A549 (cell line): ENCODE measurements around the gene GORASP2. TPM values are rescaled to one million over a fixed set of nuclear protein-coding genes. Genes with fewer than 3 reads are reported as not detected.

Experiments used
- ATAC-seq, 2 experiments: fragments of 200-7000 bp in 1 of 2; fragments of >200 bp in 1 of 2; cut with Nextera tagmentation in 1 of 2; cut with Tn5 transposase in 1 of 2; 3 replicates each; pipeline versions ENCODE4 v1.8.0 to v1.9.1; 2018 to 2020; ENCODE audit warnings: mild to moderate bottlenecking in 1 of 2, moderate library complexity in 1 of 2
- CTCF ChIA-PET: fragments of 300-600 bp; sonication (Branson Sonifier 250); formaldehyde crosslinking; extraction: SDS; loops from one replicate; lab custom pipeline; 2021; ENCODE audit warnings: antibody characterized with exemption, inconsistent platforms; lab: Yijun Ruan, JAX
- POLR2A ChIA-PET: fragments of 350-600 bp; formaldehyde crosslinking; extraction: SDS; loops from one replicate; lab custom pipeline; 2021; ENCODE audit warnings: antibody characterized with exemption, inconsistent platforms; lab: Yijun Ruan, JAX
- DNase-seq, 2 experiments: peaks; one replicate each; pipeline versions ENCODE4 v3.0.0 to v3.0.0-alpha.2; 2011 to 2016; ENCODE audit warnings: low read depth in 1 of 2, low spot score in 1 of 2
- FAIRE-seq: peaks from 2 replicates; lab custom pipeline; 2011; peaks lifted over from hg19 to GRCh38; lab: Jason Lieb, UNC
- H3K27ac ChIP-seq, 2 experiments: fragments of >200 bp; sonication (Bioruptor Twin); formaldehyde crosslinking; 3 replicates each; pipeline ENCODE4 v1.5.1; 2016 to 2017
- H3K4me1 ChIP-seq: fragments of >200 bp; sonication (Bioruptor Twin); formaldehyde crosslinking; 3 replicates; pipeline ENCODE4 v1.6.1; 2016
- H3K4me2 ChIP-seq: fragments of >200 bp; sonication (Bioruptor Twin); formaldehyde crosslinking; 3 replicates; pipeline ENCODE4 v1.6.1; 2016
- H3K4me3 ChIP-seq: fragments of >200 bp; sonication (Bioruptor Twin); formaldehyde crosslinking; 3 replicates; pipeline ENCODE4 v1.5.1; 2016
- H3K9me3 ChIP-seq: fragments of >200 bp; sonication (Bioruptor Twin); formaldehyde crosslinking; 3 replicates; pipeline ENCODE4 v1.6.1; 2016
- BHLHE40 ChIP-seq: IDR thresholded peaks from 2 replicates; pipeline ENCODE4 v1.6.1; 2012; ENCODE audit warnings: low read depth, low read length, inconsistent platforms
- CHD4 ChIP-seq: fragments of 200-600 bp; sonication (generic); IDR thresholded peaks from 2 replicates; pipeline ENCODE4 v1.6.1; 2016; ENCODE audit warnings: antibody characterized with exemption, mild to moderate bottlenecking, borderline replicate concordance
- EHF ChIP-seq: fragments of 250-450 bp; sonication (Bioruptor Pico); IDR thresholded peaks from 2 replicates; pipeline ENCODE4 v1.5.0; 2020; ENCODE audit warnings: mild to moderate bottlenecking
- EHMT2 ChIP-seq: fragments of 200-600 bp; sonication (generic); IDR thresholded peaks from 2 replicates; pipeline ENCODE4 v1.6.1; 2016; ENCODE audit warnings: antibody characterized with exemption, low read depth, mild to moderate bottlenecking, moderate library complexity
- ESRRA ChIP-seq: fragments of 150-350 bp; IDR thresholded peaks from 2 replicates; pipeline ENCODE4 v1.6.1; 2014; ENCODE audit warnings: mild to moderate bottlenecking, low read length, borderline replicate concordance
- HDAC2 ChIP-seq: fragments of 200-600 bp; sonication (generic); IDR thresholded peaks from 2 replicates; pipeline ENCODE4 v1.6.1; 2016
- JUNB ChIP-seq: fragments of >200 bp; sonication (Bioruptor Twin); formaldehyde crosslinking; IDR thresholded peaks from 2 replicates; pipeline ENCODE4 v1.6.1; 2016
- KDM1A ChIP-seq: fragments of 200-600 bp; sonication (generic); IDR thresholded peaks from 2 replicates; pipeline ENCODE4 v1.6.1; 2016; ENCODE audit warnings: low read depth, mild to moderate bottlenecking
- KDM5A ChIP-seq: fragments of 200-600 bp; sonication (generic); IDR thresholded peaks from 2 replicates; pipeline ENCODE4 v1.6.1; 2016; ENCODE audit warnings: antibody characterized with exemption, mild to moderate bottlenecking
- MAFK ChIP-seq: fragments of 450-650 bp; IDR thresholded peaks from 2 replicates; pipeline ENCODE4 v1.6.1; 2014; ENCODE audit not compliant: partially characterized antibody
- MYC ChIP-seq: IDR thresholded peaks from 2 replicates; pipeline ENCODE4 v1.6.1; 2012; ENCODE audit warnings: mild to moderate bottlenecking, inconsistent platforms, low read length, improper control_type of control experiment, borderline replicate concordance
- NPAS2 ChIP-seq: fragments of 250-450 bp; sonication (Bioruptor Pico); IDR thresholded peaks from 2 replicates; pipeline ENCODE4 v1.8.0; 2022; ENCODE audit warnings: mild to moderate bottlenecking, moderate library complexity, borderline replicate concordance
- PHF8 ChIP-seq: fragments of 200-600 bp; sonication (generic); IDR thresholded peaks from 2 replicates; pipeline ENCODE4 v1.6.1; 2016; ENCODE audit warnings: low read depth, mild to moderate bottlenecking, antibody characterized with exemption, moderate library complexity, borderline replicate concordance
- POLR2A ChIP-seq: IDR thresholded peaks from 2 replicates; pipeline ENCODE4 v1.6.1; 2012; ENCODE audit warnings: mild to moderate bottlenecking, low read length
- RCOR1 ChIP-seq: fragments of 150-350 bp; IDR thresholded peaks from 2 replicates; pipeline ENCODE4 v1.6.1; 2014; ENCODE audit warnings: antibody characterized with exemption, low read length, low read depth
- RFX5 ChIP-seq: fragments of 450-650 bp; IDR thresholded peaks from 2 replicates; pipeline ENCODE4 v1.7.1; 2014; ENCODE audit warnings: antibody characterized with exemption, mild to moderate bottlenecking, moderate library complexity
- RNF2 ChIP-seq: fragments of 200-600 bp; sonication (generic); IDR thresholded peaks from 2 replicates; pipeline ENCODE4 v1.6.1; 2016; ENCODE audit warnings: low read depth, mild to moderate bottlenecking, antibody characterized with exemption, moderate library complexity, borderline replicate concordance
- SMC3 ChIP-seq: fragments of >200 bp; sonication (Bioruptor Twin); formaldehyde crosslinking; IDR thresholded peaks from 3 replicates; pipeline ENCODE4 v1.6.1; 2018; ENCODE audit warnings: inconsistent platforms
- SREBF2 ChIP-seq: fragments of 450-650 bp; IDR thresholded peaks from 2 replicates; pipeline ENCODE4 v1.6.1; 2014; ENCODE audit warnings: mild to moderate bottlenecking, moderate library complexity
- ZSCAN20 ChIP-seq: fragments of 250-450 bp; sonication (Bioruptor Pico); IDR thresholded peaks from 2 replicates; pipeline ENCODE4 v1.8.0; 2022; ENCODE audit warnings: mild to moderate bottlenecking, moderate library complexity
- WGBS: methylation state at CpG from one replicate; pipeline ENCODE4 v1.1.6; 2017; ENCODE audit errors: missing lambda C conversion rate; 5-methylcytosine and 5-hydroxymethylcytosine counted together
- polyA plus RNA-seq, 4 experiments: library from polyadenylated mRNA; depleted of rRNA in 3 of 4; stranded (reverse); fragments of >200 nt; fragmentation: RNase III in 1 of 4; extraction: RNeasy Plus Mini Kit Qiagen cat#74134 plus additional on column Dnase treatment in 1 of 4; gene quantifications; 2 replicates in 3 of 4; 3 replicates in 1 of 4; pipeline ENCODE4 v1.2.3, GENCODE V29; 2011 to 2017
- TF ChIP-seq, protein P1 (sequence below): fragments of 250-450 bp; sonication (Bioruptor Pico); IDR thresholded peaks from 2 replicates; pipeline ENCODE4 v1.5.0; 2021; ENCODE audit warnings: mild to moderate bottlenecking, moderate library complexity, borderline replicate concordance
- TF ChIP-seq, protein P2 (sequence below): IDR thresholded peaks from 2 replicates; pipeline ENCODE4 v1.6.1; 2012
- TF ChIP-seq, protein P3 (sequence below): fragments of 150-350 bp; IDR thresholded peaks from 2 replicates; pipeline ENCODE4 v1.6.1; 2014; ENCODE audit warnings: low read depth, mild to moderate bottlenecking, low read length

Gene GORASP2
- polyA plus RNA-seq, 2 of the 4 experiments (the other 2 are of a cell fraction) = 90.5 to 179 TPM

DNA sequence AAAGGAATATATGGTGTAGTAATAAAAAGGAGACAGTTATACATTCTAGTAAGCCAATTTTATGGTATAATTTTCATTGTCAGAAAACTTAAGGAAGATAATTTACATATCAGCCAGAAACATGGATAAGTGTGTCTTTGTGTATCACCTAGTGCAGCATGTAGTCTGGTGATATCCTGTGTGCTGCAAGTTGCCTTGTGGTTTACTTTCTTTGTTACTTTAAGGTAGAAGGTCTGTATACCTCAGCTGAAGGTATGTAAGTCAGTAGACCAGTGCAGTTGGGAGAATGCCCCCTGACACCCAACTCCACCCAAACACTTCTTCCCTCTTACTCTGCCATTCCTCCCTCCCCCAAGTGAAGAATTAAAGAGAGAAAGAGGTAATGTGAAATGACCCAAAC, 11.0 kb downstream of the GORASP2 start (continued):
- TF ChIP-seq CHD4 = no peak
- no peak for TF ChIP-seq ESRRA
- TF ChIP-seq PHF8 = no peak
- TF ChIP-seq, all 56 proteins: peak for 0

DNA sequence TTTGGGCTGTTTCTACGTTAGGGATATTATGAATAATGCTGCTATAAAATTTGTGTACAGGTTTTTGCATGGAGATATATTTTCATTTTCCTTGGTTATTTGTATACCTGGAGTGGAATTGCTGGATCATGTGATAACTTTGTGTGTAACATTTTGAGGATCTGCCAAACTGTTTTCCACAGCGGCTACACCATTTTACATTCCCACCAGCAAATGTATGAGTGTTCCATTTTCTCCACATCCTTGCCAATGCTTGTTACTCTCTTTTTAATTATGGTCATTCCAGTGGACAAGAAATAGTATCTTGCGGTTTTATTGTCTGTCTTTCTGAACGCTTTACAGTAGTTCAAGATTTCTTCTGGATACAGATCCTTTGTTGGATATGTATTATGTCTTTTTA, 13.6 kb downstream of the GORASP2 start:
- POLR2A ChIA-PET = interaction anchor here (1.9 kb wide), 1 partner anchor 14 kb away, joined by 5 read pairs; the partner anchor contains the start of gene GORASP2
- FAIRE-seq = no peak

DNA sequence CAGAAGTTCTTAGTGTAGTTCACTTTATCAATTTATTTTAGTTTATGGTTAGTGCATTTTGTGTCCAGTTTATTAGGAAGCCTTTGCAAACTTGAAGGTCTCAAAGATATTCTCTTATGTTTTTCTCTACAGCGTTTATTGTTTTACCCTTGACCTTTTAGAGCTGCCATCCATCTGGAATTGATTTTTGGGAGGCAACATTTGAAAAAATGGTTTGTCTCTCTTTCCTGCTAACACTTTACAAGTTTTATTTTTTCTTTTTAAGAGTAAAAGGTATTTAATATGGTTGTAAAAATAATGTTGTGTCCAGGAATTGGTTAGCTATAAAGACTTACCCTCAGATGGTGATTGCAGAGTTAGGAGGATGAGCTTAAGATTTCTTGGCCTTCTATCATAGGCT, 14.0 kb downstream of the GORASP2 start:
- TF ChIP-seq SMC3 = no peak
- TF ChIP-seq EHF (CRISPR knock-in tag) = no peak
- no peak for TF ChIP-seq EHMT2
- TF ChIP-seq, protein P1, sequence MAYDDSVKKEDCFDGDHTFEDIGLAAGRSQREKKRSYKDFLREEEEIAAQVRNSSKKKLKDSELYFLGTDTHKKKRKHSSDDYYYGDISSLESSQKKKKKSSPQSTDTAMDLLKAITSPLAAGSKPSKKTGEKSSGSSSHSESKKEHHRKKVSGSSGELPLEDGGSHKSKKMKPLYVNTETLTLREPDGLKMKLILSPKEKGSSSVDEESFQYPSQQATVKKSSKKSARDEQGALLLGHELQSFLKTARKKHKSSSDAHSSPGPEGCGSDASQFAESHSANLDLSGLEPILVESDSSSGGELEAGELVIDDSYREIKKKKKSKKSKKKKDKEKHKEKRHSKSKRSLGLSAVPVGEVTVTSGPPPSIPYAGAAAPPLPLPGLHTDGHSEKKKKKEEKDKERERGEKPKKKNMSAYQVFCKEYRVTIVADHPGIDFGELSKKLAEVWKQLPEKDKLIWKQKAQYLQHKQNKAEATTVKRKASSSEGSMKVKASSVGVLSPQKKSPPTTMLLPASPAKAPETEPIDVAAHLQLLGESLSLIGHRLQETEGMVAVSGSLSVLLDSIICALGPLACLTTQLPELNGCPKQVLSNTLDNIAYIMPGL (CRISPR knock-in tag) = no peak
- TF ChIP-seq, protein P2, sequence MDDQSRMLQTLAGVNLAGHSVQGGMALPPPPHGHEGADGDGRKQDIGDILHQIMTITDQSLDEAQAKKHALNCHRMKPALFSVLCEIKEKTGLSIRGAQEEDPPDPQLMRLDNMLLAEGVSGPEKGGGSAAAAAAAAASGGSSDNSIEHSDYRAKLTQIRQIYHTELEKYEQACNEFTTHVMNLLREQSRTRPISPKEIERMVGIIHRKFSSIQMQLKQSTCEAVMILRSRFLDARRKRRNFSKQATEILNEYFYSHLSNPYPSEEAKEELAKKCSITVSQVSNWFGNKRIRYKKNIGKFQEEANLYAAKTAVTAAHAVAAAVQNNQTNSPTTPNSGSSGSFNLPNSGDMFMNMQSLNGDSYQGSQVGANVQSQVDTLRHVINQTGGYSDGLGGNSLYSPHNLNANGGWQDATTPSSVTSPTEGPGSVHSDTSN = no peak
- no peak for TF ChIP-seq CHD4
- TF ChIP-seq, all 56 proteins: peak for 0
- Histone ChIP-seq H3K9me3 (no peaks in the 10 kb centered on the region), H3K4me1 (no peaks in the 10 kb centered on the region), H3K4me2 (no peak overlapping the region), H3K27ac (no peak overlapping the region), H3K4me3 (no peak overlapping the region)
- DNase-seq (no peak), FAIRE-seq (no peak), ATAC-seq (no peak)
- ChIA-PET POLR2A (interaction anchor here (1.9 kb wide), 1 partner anchor 14 kb away, joined by 5 read pairs; the partner anchor contains the start of gene GORASP2), CTCF (interaction anchor here (0.9 to 5.1 kb wide), 3 partner anchors 9 to 14 kb away, joined by 3 to 29 read pairs (median 4); partner anchors contain the start of gene GORASP2)
- 64% methylated on average over 1 of the region's 1 CpG for WGBS

More for the DNA sequence above, 13.6 kb downstream of the GORASP2 start:
- H3K4me2 ChIP-seq = no peak overlapping the region
- DNase-seq (no peak), ATAC-seq (no peak)
- CTCF ChIA-PET = interaction anchor here (5.1 kb wide), 1 partner anchor 14 kb away, joined by 29 read pairs; the partner anchor contains the start of gene GORASP2
- H3K4me1 ChIP-seq = no peaks in the 10 kb centered on the region
- 87% methylated on average over 4 of the region's 4 CpGs for whole genome bisulfite sequencing
- no peak for TF ChIP-seq ZSCAN20 (CRISPR knock-in tag)
- TF ChIP-seq POLR2A = no peak
- no peak for TF ChIP-seq RNF2
- TF ChIP-seq, protein P3, sequence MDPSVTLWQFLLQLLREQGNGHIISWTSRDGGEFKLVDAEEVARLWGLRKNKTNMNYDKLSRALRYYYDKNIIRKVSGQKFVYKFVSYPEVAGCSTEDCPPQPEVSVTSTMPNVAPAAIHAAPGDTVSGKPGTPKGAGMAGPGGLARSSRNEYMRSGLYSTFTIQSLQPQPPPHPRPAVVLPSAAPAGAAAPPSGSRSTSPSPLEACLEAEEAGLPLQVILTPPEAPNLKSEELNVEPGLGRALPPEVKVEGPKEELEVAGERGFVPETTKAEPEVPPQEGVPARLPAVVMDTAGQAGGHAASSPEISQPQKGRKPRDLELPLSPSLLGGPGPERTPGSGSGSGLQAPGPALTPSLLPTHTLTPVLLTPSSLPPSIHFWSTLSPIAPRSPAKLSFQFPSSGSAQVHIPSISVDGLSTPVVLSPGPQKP = no peak
- TF ChIP-seq NPAS2 = no peak
- TF ChIP-seq RCOR1 = no peak
- no peak for TF ChIP-seq MAFK
- TF ChIP-seq RFX5 = no peak
- TF ChIP-seq SREBF2 = no peak
- no peak for TF ChIP-seq MYC
- no peak for TF ChIP-seq HDAC2
- no peak for TF ChIP-seq KDM5A
- no peak for TF ChIP-seq CHD4
- TF ChIP-seq BHLHE40 = no peak
- TF ChIP-seq KDM1A = no peak
- TF ChIP-seq JUNB = no peak
- TF ChIP-seq, all 56 proteins: peak for 0
- Histone ChIP-seq H3K9me3 (no peaks in the 10 kb centered on the region), H3K4me3 (no peak overlapping the region), H3K27ac (no peak overlapping the region)
